Measurements from ENCODE around the gene TMEM79. TPM values are rescaled to one million over a fixed set of nuclear protein-coding genes. Genes with fewer than 3 reads are reported as not detected.

The TMEM79 gene
- total RNA-seq (2014; rRNA removed; shearing (Covaris generic)) = 3.1 and 4.0 TPM in 2 replicates

GRCh38 chr1:156284112-156284511 is at the start of gene TMEM79:
Gene TMEM79, plus strand, starts transcription at chr1:156284325. Its CDS starts 902 bp downstream, at chr1:156285227.

GRCh38 chr1:156241926-156242325 is 42.2 kb upstream of the TMEM79 start, which contains the start of gene BGLAP:
Gene BGLAP, plus strand, starts transcription at chr1:156242184. Its CDS starts 48 bp downstream, at chr1:156242232.

GRCh38 chr1:156247460-156248322 is 36.4 kb upstream of the TMEM79 start, which contains the start of gene PAQR6:
Gene PAQR6, minus strand, starts transcription at chr1:156248056. Its CDS starts 1,325 bp downstream, at chr1:156246731.

GRCh38 chr1:156282479-156283222 is 1.5 kb upstream of the TMEM79 start, which contains the start of gene SMG5:
Gene SMG5, minus strand, starts transcription at chr1:156282825. Its CDS starts 145 bp downstream, at chr1:156282680.

GRCh38 chr1:156295391-156295947 is 11.3 kb downstream of the TMEM79 start, which contains the start of gene GLMP:
Gene GLMP, minus strand, starts transcription at chr1:156295679. Its CDS starts 34 bp downstream, at chr1:156295645.

GRCh38 chr1:156298852-156299357 is 14.8 kb downstream of the TMEM79 start, which contains the start of gene VHLL:
Gene VHLL, minus strand, starts transcription at chr1:156299307. Its CDS starts 118 bp downstream, at chr1:156299189.

GRCh38 chr1:156338180-156338976 is 54.3 kb downstream of the TMEM79 start, which contains the start of the genes CCT3 and TSACC:
Gene CCT3, minus strand, starts transcription at chr1:156338292. Its CDS starts 108 bp downstream, at chr1:156338184.
Gene TSACC, plus strand, starts transcription at chr1:156338526. Its CDS starts 1,232 bp downstream, at chr1:156339758.

Other genes with a start within 250 kb of the TMEM79 start
- gene UBQLN4, start 230.5 kb upstream of the TMEM79 start, total RNA-seq (2014; rRNA removed; shearing (Covaris generic)) = 35.8 and 38.4 TPM in 2 replicates
- gene LAMTOR2, start 229.5 kb upstream of the TMEM79 start, total RNA-seq (2014; rRNA removed; shearing (Covaris generic)) = 104 and 106 TPM in 2 replicates
- not detected in 2 replicates for gene RAB25, start 223.2 kb upstream of the TMEM79 start, total RNA-seq (2014; rRNA removed; shearing (Covaris generic))
- 6.8 and 11.9 TPM in 2 replicates for gene MEX3A, start 201.9 kb upstream of the TMEM79 start, total RNA-seq (2014; rRNA removed; shearing (Covaris generic))
- 1,986 and 2,053 TPM in 2 replicates for gene LMNA, start 169.6 kb upstream of the TMEM79 start, total RNA-seq (2014; rRNA removed; shearing (Covaris generic))
- 0.11 and 0.29 TPM in 2 replicates for gene SEMA4A, start 130.7 kb upstream of the TMEM79 start, total RNA-seq (2014; rRNA removed; shearing (Covaris generic))
- 24.3 and 28.2 TPM in 2 replicates for gene SLC25A44, start 90.2 kb upstream of the TMEM79 start, total RNA-seq (2014; rRNA removed; shearing (Covaris generic))
- gene PMF1, start 71.3 kb upstream of the TMEM79 start, total RNA-seq (2014; rRNA removed; shearing (Covaris generic)) = 129 and 131 TPM in 2 replicates
- 2.2 and 5.1 TPM in 2 replicates for gene BGLAP, start 42.1 kb upstream of the TMEM79 start, total RNA-seq (2014; rRNA removed; shearing (Covaris generic))
- 20.0 and 20.7 TPM in 2 replicates for gene PAQR6, start 36.3 kb upstream of the TMEM79 start, total RNA-seq (2014; rRNA removed; shearing (Covaris generic))
- 93.9 and 103 TPM in 2 replicates for gene SMG5, start 1.5 kb upstream of the TMEM79 start, total RNA-seq (2014; rRNA removed; shearing (Covaris generic))
- gene GLMP, start 11.4 kb downstream of the TMEM79 start, total RNA-seq (2014; rRNA removed; shearing (Covaris generic)) = 86.4 and 110 TPM in 2 replicates
- 0.19 TPM in 1 of 2 replicates, not detected in the other for gene VHLL, start 15.0 kb downstream of the TMEM79 start, total RNA-seq (2014; rRNA removed; shearing (Covaris generic))
- gene CCT3, start 54.0 kb downstream of the TMEM79 start, total RNA-seq (2014; rRNA removed; shearing (Covaris generic)) = 455 and 469 TPM in 2 replicates
- gene TSACC, start 54.2 kb downstream of the TMEM79 start, total RNA-seq (2014; rRNA removed; shearing (Covaris generic)) = 0.50 TPM in 1 of 2 replicates, not detected in the other
- not detected in 2 replicates for gene RHBG, start 84.9 kb downstream of the TMEM79 start, total RNA-seq (2014; rRNA removed; shearing (Covaris generic))
- gene MEF2D, start 216.4 kb downstream of the TMEM79 start, total RNA-seq (2014; rRNA removed; shearing (Covaris generic)) = 23.1 and 26.2 TPM in 2 replicates